GM12878 (cell line): ENCODE data around the gene TCEAL4. TPM values are rescaled to one million over a fixed set of nuclear protein-coding genes. Genes with fewer than 3 reads are reported as not detected.

Experiments used
- BHLHE40 ChIP-seq, 2 experiments: fragments of 450-650 bp in 1 of 2; IDR thresholded peaks; 2 replicates each; pipeline ENCODE4 v1.6.1; 2011 to 2017; ENCODE audit warnings: low read depth in 2 of 2, borderline replicate concordance in 1 of 2, improper control_type of control experiment in 1 of 2, low read length in 1 of 2, mild to moderate bottlenecking in 1 of 2
- CREM ChIP-seq: IDR thresholded peaks from 2 replicates; pipeline ENCODE4 v1.6.1; 2014; ENCODE audit warnings: antibody characterized with exemption, low read depth
- HDAC2 ChIP-seq: fragments of 200-600 bp; sonication (generic); IDR thresholded peaks from 2 replicates; pipeline ENCODE4 v1.6.1; 2017
- HDGF ChIP-seq: fragments of 450-650 bp; IDR thresholded peaks from 2 replicates; pipeline ENCODE4 v1.6.1; 2016; ENCODE audit warnings: antibody characterized with exemption
- IKZF1 ChIP-seq: fragments of 450-650 bp; conservative IDR thresholded peaks from 2 replicates; pipeline ENCODE4 v1.6.1; 2017; ENCODE audit warnings: antibody characterized with exemption, mild to moderate bottlenecking
- IKZF2 ChIP-seq, 2 experiments: fragments of 450-650 bp; IDR thresholded peaks; 2 replicates each; pipeline ENCODE4 v1.6.1; 2017; ENCODE audit warnings: mild to moderate bottlenecking in 2 of 2, moderate library complexity in 2 of 2
- IRF4 ChIP-seq: IDR thresholded peaks from 2 replicates; pipeline ENCODE4 v1.6.1; 2011; ENCODE audit warnings: low read depth, low read length
- MYB ChIP-seq: fragments of 150-350 bp; IDR thresholded peaks from 2 replicates; pipeline ENCODE4 v1.6.1; 2014; ENCODE audit warnings: mild to moderate bottlenecking, low read depth, low read length, borderline replicate concordance
- PAX5 ChIP-seq: IDR thresholded peaks from 2 replicates; pipeline ENCODE4 v1.6.1; 2011; ENCODE audit warnings: low read depth, low read length, borderline replicate concordance
- PML ChIP-seq: IDR thresholded peaks from 2 replicates; pipeline ENCODE4 v1.6.1; 2012; ENCODE audit warnings: low read length, inconsistent platforms
- RBBP5 ChIP-seq: fragments of 200-600 bp; sonication (generic); conservative IDR thresholded peaks from 2 replicates; pipeline ENCODE4 v1.6.1; 2016
- RUNX3 ChIP-seq: IDR thresholded peaks from 2 replicates; pipeline ENCODE4 v1.6.1; 2012; ENCODE audit warnings: low read length, inconsistent platforms
- SMARCA5 ChIP-seq: fragments of 450-650 bp; IDR thresholded peaks from 2 replicates; pipeline ENCODE4 v1.6.1; 2017; ENCODE audit warnings: mild to moderate bottlenecking
- TAF1 ChIP-seq: IDR thresholded peaks from 2 replicates; pipeline ENCODE4 v1.6.1; 2011; ENCODE audit warnings: mild to moderate bottlenecking, low read depth, low read length, borderline replicate concordance
- TCF12 ChIP-seq: IDR thresholded peaks from 2 replicates; pipeline ENCODE4 v1.6.1; 2011; ENCODE audit warnings: low read depth, mild to moderate bottlenecking, low read length
- polyA plus RNA-seq, 11 experiments: library from polyadenylated mRNA; depleted of rRNA in 4 of 11; unstranded in 6 of 11; stranded (reverse) in 5 of 11; fragments of >200 nt; fragmentation: Nextera tagmentation in 4 of 11; fragmentation: Illumina TruSeq in 1 of 11; extraction: Ambion mirVana in 4 of 11; extraction: Trizol in 1 of 11; gene quantifications; 1 replicate in 1 of 11; 2 replicates in 10 of 11; pipeline versions ENCODE4 v1.2.1 to v1.2.3, GENCODE V29; 2011 to 2016; ENCODE audit warnings: inconsistent platforms in 2 of 11, missing spikeins in 2 of 11, low read depth in 1 of 11
- total RNA-seq, 4 experiments: library from RNA; depleted of rRNA in 3 of 4; stranded (reverse); fragments of >200 nt in 3 of 4; fragmentation: Illumina TruSeq in 1 of 4; extraction: Trizol in 1 of 4; gene quantifications; 2 replicates each; pipeline versions ENCODE4 v1.2.1 to v1.2.3, GENCODE V29; 2013 to 2021
- TF ChIP-seq, protein P1 (sequence below): fragments of 450-650 bp; conservative IDR thresholded peaks from 2 replicates; pipeline ENCODE4 v1.6.1; 2017; ENCODE audit warnings: mild to moderate bottlenecking, moderate library complexity
- TF ChIP-seq, protein P2 (sequence below): fragments of 450-650 bp; IDR thresholded peaks from 2 replicates; pipeline ENCODE4 v1.6.1; 2016; ENCODE audit warnings: mild to moderate bottlenecking
- TF ChIP-seq, protein P3 (sequence below): IDR thresholded peaks from 2 replicates; pipeline ENCODE4 v1.6.1; 2012; ENCODE audit warnings: low read depth, low read length, improper control_type of control experiment
- TF ChIP-seq, protein P4 (sequence below): fragments of 450-650 bp; formaldehyde crosslinking; IDR thresholded peaks from 2 replicates; pipeline ENCODE4 v1.5.0; 2022; ENCODE audit warnings: mild to moderate bottlenecking, missing genetic modification characterization

The TCEAL4 gene
- total and polyA plus RNA-seq, 10 of the 15 experiments (the other 5 are each of a cell fraction or from before 2014, with no cell fraction given) = 9.6 to 63.8 (median 32.1) TPM

DNA sequence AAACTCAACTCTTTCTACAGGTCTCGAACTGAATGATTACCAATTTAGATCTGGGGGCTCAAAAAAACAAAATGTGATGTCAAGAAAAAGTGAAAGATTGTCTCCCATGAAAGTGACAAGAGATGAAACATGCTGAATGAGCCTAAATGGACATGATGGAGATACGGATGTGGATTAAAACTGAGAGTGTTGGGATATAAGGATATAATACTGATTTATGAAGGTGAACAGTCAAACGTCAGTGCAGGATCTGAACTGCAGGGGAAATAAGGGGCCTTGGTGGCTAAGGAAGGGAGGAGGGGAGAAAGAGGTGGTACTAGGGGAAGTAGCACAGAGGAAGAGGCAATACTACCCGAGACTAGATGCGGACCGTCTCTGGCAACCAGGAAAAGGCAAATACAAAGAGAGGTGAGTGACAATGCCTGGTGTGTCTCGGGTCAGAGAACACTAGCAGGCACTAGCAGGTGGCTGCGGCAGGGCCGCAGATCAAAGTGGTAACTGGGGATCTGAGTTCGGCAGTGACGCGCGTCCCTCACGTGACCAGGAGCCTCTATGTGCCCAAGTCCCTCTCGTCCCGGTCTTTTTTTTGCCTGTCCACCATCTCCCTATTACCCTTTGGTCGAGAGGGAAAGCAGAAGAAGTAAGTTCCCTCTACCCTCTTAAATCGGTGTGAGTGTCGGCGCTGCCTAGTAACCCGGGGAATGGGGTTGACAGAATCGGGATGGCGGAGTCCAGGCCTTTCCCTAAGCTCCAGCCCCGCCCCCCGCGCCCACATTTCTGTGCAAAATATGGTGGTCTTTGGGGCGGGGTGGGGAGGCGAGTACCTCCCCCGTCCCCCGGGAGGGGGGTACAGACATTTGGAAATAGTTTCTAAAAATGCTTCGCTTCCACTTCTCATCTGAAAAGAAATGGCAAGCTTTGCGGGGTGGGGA lies 43.3 kb downstream of the TCEAL4 start, which contains the start of gene TCEAL1 (continued):
- TF ChIP-seq, protein P1, sequence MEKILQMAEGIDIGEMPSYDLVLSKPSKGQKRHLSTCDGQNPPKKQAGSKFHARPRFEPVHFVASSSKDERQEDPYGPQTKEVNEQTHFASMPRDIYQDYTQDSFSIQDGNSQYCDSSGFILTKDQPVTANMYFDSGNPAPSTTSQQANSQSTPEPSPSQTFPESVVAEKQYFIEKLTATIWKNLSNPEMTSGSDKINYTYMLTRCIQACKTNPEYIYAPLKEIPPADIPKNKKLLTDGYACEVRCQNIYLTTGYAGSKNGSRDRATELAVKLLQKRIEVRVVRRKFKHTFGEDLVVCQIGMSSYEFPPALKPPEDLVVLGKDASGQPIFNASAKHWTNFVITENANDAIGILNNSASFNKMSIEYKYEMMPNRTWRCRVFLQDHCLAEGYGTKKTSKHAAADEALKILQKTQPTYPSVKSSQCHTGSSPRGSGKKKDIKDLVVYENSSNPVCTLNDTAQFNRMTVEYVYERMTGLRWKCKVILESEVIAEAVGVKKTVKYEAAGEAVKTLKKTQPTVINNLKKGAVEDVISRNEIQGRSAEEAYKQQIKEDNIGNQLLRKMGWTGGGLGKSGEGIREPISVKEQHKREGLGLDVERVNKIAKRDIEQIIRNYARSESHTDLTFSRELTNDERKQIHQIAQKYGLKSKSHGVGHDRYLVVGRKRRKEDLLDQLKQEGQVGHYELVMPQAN = no peak; the same call in 1 of the 2 replicates
- TF ChIP-seq PAX5 (no peak), RUNX3 (0 out of 2 replicates have a peak, but pooled peaks have one; percentile 13), TAF1 (no peak), BHLHE40 (IDR thresholded peaks at IDR 0.05; ENCODE audit: borderline replicate concordance in 1 of 2, low read depth in 2 of 2, low read length in 1 of 2) (peak; percentile 77 to 93), HDAC2 (no peak), SMARCA5 (no peak), IRF4 (peak; percentile 51; the same call in 1 of the 2 replicates), CREM (peak; percentile 26; the same call in 1 of the 2 replicates), IKZF2 (IDR thresholded peaks at IDR 0.05) (peak; percentile 7 to 20; a peak in 1 of 4 replicates), RBBP5 (no peak), PML (no peak), MYB (no peak), HDGF (0 out of 2 replicates have a peak, but pooled peaks have one; percentile 23), TCF12 (no peak), IKZF1 (peak; percentile 25)
- TF ChIP-seq, protein P2, sequence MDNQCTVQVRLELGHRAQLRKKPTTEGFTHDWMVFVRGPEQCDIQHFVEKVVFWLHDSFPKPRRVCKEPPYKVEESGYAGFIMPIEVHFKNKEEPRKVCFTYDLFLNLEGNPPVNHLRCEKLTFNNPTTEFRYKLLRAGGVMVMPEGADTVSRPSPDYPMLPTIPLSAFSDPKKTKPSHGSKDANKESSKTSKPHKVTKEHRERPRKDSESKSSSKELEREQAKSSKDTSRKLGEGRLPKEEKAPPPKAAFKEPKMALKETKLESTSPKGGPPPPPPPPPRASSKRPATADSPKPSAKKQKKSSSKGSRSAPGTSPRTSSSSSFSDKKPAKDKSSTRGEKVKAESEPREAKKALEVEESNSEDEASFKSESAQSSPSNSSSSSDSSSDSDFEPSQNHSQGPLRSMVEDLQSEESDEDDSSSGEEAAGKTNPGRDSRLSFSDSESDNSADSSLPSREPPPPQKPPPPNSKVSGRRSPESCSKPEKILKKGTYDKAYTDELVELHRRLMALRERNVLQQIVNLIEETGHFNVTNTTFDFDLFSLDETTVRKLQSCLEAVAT = no peak
- TF ChIP-seq, protein P3, sequence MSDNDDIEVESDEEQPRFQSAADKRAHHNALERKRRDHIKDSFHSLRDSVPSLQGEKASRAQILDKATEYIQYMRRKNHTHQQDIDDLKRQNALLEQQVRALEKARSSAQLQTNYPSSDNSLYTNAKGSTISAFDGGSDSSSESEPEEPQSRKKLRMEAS = peak; percentile 59
- TF ChIP-seq, protein P4, sequence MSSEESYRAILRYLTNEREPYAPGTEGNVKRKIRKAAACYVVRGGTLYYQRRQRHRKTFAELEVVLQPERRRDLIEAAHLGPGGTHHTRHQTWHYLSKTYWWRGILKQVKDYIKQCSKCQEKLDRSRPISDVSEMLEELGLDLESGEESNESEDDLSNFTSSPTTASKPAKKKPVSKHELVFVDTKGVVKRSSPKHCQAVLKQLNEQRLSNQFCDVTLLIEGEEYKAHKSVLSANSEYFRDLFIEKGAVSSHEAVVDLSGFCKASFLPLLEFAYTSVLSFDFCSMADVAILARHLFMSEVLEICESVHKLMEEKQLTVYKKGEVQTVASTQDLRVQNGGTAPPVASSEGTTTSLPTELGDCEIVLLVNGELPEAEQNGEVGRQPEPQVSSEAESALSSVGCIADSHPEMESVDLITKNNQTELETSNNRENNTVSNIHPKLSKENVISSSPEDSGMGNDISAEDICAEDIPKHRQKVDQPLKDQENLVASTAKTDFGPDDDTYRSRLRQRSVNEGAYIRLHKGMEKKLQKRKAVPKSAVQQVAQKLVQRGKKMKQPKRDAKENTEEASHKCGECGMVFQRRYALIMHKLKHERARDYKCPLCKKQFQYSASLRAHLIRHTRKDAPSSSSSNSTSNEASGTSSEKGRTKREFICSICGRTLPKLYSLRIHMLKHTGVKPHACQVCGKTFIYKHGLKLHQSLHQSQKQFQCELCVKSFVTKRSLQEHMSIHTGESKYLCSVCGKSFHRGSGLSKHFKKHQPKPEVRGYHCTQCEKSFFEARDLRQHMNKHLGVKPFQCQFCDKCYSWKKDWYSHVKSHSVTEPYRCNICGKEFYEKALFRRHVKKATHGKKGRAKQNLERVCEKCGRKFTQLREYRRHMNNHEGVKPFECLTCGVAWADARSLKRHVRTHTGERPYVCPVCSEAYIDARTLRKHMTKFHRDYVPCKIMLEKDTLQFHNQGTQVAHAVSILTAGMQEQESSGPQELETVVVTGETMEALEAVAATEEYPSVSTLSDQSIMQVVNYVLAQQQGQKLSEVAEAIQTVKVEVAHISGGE (CRISPR knock-in tag) = no peak
